NCI-H2081 (cell line): ENCODE data around the gene ZCCHC10.
"Not testable (repeated sequence)": the region's sequence is repeated elsewhere in the genome, so short reads cannot be mapped to it uniquely, and the experiment has no call there.

Experiments
- DNase-seq, 2 experiments: peaks; one replicate each; lab custom pipeline; 2025; lab: John Stamatoyannopoulos, UW

ZCCHC10 gene

DNA sequence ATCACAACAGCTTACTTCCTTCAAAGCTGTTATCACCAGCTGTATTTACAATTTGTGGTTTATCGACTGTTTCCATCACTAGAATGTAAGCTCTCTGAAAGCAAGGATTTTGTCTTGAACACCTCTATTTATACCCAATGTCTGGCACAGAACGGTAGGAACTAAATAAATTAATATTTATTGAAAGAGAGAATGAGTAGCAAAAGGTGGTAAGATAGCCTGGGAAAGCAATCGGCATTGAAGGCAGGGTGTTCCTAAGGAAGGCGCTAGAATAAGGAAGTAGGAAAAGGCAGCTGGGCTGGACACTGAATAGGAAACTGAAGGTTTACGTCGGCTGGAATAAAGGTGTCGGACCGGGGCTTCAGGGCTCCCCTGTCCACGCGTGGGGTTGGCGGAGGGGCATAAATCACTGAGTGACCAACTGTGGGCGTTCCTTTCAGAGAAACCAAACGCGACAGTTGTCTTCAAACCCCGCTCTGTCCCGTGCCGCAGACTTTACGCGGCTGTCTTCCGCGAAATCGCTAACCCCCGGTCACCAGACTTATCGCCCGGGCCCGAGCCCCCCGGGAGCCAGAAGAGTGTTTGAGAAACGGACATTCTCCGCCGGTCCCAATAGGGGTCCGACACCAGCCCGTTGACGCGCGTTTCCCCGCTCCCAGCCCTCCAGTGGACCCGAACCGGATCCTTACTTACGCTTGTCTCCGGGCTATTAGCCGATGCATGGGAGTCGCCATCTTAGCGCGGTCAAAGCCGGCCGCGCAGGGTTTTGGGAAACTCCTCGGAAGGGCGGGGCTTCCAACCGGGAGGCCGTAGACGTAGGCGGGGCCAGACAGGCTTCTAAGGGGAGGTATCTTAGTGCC, at the start of gene ZCCHC10:
Gene ZCCHC10, minus strand, starts transcription at position 746 of the 860 bp plus-strand sequence. Its CDS starts 12 bp downstream, at position 734.
- DNase-seq = peak; percentile 91 to 92

DNA sequence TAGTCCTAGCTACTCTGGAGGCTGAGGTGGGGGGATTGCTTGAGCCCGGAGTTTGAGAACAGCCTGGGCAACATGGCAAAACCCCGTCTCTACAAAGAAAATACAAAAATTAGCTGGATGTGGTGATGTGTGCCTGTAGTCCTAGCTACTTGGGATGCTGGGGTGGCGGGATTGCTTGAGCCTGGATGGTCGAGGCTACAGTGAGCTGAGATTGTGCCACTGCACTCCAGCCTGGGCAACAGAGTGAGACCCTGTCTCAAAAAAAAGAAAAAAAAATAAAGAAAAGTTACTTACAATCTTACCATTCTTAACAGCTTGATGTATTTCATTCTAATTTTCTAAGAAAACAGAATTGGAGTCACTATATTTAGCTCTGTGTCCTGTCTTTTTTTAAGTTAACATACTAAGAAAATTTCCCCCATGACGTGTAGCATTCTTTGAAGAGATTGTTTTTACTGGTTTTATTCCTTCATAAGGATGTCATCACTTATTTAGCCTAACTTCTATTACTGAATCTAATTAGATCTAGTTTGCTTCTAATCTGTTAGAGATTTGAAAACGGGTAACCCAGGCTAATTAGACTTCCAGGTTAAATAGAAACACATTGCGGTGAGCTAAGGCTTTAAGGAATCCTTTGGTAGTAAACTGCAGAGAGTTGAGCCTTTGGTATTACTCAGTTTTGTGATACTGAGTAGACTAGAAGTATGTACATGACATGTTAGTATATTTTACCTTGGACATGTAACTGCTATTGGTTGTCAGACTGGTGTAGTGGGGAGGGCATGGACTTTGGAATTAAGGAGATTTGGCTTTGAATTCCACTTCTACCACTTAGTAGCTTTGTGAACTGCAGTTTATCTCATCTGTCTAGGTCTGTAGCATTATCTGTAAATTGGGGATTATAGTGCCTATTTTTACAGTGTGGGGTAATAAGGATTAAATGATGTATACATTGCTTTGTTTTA, 49.5 kb upstream of the ZCCHC10 start:
- no peak for DNase-seq

DNA sequence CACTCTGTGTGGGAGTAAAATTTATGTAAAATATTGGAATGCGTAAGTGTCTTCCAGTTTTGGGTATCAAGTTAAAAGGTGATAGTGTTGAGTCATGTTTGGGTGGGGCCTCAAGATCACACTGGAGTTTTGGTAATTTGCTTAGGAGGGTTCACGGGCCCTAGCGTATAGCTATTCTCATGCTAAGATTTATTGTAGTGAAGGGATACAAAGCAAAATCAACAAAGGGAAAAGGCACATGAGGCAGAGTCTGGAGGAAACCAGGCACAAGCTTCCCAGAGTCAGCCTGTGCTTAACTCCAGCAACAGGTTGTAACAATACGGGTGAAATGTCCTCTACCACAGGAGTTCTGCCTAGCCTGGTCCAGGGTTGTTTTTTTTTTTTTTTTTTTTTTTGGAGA, 45.7 kb upstream of the ZCCHC10 start:
- DNase-seq = no peak

DNA sequence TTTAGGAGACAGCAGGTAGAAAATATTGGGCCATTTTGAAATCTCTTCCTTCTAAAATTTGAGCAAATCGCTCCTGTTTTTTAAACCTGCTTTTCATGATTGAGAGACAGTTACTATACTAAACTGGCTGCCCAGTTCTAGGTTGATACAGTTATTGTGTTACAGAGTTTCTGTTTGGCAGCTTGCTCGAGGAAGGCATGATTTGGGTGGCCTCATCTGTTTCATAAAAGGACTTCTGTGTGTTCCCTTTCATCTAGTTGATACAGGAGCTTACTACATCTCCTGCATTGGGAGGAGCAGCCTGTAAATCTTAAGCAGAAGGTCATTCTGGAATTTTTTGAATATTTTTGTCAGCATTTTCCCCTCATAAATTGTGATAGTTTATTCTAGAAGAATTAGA, 39.7 kb upstream of the ZCCHC10 start:
- no peak for DNase-seq

DNA sequence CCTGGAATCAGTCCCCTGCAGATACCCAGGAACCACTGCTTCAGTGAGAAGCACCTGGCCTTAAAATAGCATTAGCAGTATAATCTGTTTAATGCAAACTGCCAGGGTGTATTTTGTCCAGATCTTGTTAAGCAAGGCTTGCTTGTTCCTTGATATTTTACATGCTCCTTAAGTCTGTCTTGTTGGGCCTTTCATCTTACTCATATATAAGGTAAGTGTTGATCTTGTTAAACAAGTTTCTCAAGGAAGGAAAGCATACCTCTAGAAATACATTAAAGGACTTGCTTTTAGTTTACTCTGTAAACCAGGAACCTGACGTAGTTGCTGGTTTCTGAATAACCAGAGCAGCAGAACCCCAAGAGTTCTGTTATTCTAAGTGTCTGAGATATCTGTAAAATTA, 39.1 kb upstream of the ZCCHC10 start:
- DNase-seq = no peak

DNA sequence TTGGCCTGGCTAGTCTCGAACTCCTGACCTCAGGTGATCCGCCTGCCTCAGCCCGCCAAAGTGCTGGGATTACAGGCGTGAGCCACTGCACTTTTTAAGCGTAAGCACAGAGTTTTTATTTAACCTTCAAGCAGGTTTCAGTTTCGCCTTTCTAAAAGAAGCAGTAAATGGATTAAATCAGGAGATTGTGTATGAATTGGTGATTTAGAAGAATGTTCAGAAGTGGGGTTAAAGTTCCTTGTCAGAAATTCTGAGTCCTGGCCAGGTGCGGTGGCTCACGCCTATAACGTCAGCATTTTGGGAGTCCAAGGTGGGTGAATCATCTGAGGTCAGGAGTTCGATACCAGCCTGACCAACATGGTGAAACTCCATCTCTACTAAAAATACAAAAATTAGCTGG, 37.6 kb upstream of the ZCCHC10 start:
- DNase-seq = no peak

DNA sequence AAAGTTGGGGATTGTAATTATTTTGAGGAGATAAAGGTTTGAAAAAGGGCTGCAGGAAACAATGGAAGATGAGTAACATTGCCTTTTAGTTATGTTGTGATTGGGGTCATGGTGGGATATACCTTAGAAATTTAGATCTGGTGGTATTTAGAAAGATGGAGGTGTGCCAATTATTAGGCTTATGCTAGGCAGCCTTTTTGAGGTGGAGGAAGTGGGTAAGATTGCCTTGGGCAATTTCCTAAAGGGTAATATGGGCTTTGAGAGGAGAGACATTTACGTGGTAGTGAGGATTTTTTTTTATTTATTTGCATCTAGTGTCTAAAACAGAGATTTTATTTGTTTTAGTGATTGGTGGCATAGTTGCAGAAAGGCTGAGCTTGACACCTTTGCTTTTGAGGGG, 35.9 kb upstream of the ZCCHC10 start:
- DNase-seq = no peak

DNA sequence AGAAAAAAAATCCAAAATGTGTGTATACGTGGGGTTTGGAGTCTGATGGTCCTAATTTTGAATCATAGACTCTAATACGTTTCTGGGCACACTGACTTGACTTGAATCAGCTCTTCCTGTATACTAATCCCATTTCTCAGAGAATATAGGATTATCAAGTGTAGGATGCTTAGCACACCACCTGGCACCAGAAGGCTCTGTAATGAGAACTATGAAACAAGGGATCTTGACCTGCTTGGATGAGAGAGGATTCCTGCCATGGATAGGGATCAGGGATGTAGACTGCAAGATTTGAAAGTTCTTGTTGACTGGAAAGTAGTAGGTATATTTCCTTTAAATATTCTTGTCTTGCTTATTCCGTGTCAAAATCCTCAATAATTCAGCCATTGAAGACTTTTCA, 33.3 kb upstream of the ZCCHC10 start:
- DNase-seq = no peak

DNA sequence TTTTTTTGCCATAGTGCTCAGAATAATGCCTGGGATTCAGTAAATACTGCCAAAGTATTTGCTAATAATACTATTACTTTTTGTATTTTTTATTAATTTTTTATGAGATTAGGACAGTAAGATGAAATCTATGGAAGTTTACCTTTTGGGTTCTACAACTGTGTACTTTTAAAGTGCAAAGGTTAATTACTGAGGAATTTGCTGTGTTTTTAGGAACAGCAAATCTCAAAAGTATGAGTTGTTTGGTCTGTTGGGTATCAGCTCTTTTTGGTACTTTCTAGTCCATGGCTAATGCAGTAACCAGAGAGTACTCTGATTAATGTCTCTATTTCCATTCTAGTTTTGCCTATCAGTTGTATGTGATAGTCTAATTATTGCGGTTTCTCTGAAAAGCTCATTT, 30.5 kb upstream of the ZCCHC10 start:
- no peak for DNase-seq

DNA sequence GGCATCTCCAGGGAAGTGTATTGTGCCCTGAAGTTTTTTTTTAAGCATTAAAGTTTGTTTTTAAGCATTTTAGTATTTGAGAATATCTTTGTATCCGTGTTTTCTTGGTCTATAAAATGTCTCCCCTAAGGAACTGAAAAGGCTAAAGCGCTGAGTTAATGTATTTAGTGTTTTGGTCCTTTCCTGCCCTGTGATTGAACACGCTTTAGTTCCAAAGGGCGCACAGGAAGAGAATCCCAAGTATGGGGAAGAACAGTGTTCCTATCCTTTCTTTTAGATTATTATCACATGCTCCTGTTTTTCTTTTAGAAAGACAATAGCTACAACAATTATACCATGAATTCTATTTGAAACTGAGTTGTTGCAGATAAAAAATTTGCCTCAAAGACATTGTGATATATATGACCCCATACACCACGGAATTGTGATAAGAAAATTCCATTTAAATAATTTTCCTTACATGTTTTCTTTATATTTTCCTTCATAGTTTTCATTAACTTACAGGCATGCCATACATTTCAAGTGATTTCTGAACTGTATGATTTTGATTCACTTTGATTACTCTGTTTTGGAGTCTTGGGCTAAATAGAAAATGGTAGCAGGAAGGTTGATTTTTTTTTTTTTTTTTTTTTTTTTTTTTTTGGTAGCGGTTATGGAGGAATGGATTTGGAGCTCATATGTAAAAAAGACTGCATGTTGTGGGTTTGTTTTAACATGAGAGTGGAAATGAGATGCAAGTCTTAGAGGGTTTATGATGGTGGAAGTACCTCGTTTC, 28.5 kb upstream of the ZCCHC10 start:
- DNase-seq = no peak

DNA sequence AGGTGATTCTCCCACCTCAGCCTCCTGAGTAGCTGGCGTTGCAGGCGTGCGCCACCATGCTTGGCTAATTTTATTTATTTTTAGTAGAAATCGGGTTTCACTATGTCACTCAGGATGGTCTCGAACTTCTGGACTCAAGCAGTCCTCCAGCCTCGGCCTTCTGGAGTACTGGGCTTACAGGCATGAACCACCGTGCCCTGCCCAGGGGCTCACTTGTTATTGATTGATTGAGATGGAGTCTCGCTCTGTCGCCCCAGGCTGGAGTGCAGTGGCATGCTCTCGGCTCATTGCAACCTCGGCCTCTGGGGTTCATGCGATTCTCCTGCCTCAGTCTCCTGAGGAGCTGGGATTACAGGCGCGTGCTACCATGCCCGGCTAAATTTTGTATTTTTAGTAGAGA, 27.1 kb upstream of the ZCCHC10 start:
- no peak for DNase-seq

DNA sequence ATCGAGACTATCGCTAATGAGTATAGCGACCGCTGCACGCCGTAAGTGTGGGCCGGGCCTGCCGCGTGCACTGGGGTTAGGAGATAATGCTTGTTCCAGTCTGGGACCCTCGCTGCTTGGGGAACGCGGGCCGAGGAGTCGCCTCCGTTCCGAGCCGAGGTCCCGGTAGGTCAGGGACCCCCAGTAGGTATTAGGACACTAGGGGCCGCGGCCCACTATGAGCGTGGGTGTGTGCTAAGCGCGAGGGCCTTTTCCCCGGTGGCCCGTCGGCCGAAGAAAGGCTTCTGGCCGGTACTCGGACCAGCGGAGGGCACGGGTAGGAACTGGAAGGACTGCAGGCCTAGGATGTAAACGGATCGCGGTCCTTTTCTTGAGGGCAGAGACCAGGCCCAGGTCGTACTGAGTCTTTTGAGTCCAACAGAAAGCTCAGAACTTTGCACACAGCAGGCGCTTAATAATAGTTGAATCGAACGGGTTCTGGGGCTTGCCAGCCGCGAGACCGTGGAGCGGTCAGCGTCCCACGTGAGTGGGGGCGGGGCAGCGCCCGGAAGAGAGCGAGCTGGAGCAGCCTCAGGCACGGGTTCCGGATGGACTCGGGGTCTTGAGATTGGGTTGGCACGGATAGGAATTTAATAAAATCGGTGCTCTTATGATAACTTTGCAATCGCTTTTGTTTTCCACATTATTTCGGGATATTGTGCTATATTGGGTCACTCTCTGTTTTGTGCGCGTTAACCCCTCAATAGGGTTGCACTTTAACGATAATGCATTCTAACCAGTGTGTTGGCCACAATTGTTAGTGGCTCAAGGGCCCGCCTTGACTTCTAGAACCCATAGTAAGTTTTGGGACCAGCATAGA, 26.2 kb upstream of the ZCCHC10 start:
- DNase-seq = peak in 1 of 2 experiments; percentile 41

DNA sequence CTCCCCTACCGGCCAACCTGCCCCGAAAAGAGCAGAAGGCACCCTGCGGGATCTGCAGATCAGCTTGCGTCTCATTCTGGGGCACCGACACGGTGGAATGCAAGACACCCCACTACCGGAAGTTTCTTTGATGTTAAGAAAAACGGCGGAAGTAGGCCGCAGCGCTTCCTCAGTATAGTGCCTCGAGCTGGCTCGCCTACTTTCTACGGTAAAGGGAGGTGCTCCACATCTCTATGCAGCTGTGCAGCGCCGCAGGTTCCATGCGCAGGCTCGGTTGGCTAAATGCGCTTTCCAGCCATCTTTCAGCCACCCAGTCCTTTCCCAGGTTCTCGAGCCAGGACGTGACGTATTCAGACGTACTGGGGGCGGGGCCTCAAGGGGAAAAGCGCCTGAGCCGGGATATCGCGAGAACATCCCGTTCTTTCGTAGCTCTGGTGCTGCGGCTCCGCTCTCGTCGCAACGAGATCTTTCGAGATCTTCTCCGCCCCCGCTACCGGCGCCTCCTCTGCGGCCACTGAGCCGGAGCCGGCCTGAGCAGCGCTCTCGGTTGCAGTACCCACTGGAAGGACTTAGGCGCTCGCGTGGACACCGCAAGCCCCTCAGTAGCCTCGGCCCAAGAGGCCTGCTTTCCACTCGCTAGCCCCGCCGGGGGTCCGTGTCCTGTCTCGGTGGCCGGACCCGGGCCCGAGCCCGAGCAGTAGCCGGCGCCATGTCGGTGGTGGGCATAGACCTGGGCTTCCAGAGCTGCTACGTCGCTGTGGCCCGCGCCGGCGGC, 25.4 kb upstream of the ZCCHC10 start, which contains the start of gene HSPA4:
Gene HSPA4, plus strand, starts transcription at position 472 of the 775 bp plus-strand sequence. Its CDS starts 238 bp downstream, at position 710.
- DNase-seq = peak; percentile 95

DNA sequence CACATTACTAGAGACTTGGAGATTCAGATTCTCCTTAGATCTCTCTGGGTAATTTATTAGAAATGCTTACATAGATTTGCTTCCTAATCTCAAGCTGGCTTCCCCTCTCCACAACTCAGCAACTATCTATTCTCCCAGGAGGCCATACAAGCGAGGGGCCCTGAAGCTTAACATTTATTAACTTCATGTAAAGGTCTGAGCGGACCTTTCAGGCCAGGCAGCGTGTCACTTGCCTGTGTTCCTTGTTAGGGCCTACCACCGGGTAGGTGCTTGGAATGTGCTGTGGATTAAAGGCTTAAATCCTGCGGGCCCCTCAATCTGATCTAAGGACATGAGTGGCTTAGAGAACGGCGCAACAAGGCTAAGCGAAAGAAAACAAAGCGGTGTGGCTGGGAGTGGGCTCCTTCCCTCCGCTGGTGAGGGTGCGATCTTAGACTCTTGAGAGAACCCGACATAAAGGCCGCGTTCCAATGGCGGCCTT, 24.8 kb upstream of the ZCCHC10 start:
- no peak for DNase-seq

DNA sequence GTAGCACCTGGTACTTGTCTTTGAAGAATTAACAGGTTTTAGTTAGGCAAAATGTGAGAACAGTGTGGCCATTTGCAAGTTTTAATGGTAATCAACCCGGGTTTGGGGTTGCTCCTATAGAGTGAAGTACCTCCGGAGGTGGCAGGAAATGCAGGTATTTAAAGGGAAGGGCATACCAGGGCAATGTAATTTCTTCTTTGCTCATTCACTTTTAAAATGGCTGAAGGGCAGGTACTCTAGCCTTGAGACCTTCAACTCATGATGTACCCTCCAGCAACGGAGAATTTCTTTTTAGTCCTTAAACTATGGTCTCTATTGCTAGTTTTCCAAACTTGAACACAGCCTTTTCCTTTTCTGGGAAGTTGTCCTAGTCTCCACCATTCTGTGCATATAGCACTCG, 24.2 kb upstream of the ZCCHC10 start:
- DNase-seq = no peak

DNA sequence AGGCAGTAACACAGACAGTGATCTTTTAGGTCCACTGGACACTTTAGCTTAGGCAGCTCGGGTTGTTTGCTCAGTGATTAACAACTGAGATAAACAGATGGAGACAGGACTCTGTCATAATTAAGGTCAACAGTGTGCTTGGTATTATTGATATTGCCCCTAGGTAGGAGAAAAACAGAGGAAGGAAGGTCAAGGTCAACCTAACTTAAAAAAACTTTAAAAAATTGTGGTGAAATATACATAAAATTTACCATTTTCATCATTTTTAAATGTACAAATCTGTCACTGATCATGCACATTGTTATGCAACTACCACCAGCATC, 23.3 kb upstream of the ZCCHC10 start:
- DNase-seq = peak in 1 of 2 experiments; percentile 17

DNA sequence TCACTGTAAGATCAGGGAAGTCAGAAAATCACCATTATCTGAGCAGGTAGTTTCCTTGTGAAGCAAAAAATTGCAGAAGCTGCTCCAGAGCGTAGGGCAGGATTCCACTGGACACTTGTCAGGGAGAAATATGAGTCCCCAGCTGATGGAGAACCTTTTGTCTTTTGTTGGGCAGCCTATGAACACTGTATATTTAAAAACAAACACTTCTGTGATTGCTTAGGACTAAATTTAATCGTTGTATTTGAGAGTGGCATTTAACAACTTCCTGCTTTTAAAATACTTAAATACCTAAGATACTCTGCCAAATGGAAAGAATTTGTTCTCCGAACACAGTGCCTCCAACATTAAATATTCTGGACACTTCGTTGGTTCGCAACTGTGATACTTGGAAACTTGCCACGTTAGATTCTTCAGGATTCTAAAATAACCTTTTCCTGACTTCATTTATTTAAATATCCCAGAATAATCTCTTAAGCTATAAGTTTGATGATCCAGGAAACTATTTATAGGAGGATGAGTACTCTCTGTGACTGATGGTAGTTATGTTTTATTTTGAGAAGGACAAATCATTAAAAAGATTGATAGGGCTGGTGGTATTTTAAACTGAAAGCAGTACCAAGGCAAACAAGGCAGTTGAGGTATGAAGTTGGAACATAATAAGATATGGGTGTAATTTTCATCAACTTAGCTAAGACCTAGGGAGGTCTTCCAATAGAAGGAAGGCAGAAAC, 22.8 kb upstream of the ZCCHC10 start:
- DNase-seq = peak in 1 of 2 experiments; percentile 27

DNA sequence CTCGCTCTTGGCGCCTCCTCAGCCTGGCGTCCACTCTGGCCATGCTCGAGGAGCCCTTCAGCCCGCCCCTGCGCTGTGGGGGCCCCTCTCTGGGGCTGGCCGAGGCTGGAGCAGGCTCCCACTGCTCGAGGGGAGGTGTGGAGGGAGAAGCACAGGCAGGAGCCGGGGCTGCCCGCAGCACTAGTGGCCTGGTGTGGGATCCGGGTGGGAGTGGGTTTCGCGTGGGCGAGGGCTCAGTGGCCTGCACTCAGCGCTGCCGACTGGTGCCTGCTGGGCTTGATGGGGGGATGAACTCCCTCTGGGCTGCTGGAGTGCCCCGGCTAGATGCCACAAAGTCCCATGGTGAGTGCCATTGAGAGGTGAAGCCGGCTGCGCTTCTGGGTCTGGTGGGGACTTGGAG, 21.1 kb upstream of the ZCCHC10 start:
- DNase-seq = no peak

DNA sequence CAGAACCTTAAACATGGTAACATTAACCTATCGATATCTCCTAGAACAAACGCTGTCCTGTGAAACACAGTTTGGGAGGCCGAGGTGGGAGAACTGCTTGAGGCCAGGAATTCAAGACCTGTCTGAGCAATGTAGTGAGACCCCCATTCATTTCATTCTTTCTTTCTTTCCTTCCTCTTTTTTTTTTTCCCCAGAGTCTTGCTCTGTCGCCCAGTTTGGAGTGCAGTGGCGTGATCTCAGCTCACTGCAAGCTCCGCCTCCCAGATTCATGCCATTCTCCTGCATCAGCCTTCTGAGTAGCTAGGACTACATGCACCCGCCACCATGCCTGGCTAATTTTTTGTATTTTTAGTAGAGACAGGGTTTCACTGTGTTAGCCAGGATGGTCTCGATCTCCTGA, 20.2 kb upstream of the ZCCHC10 start:
- not testable (repeated sequence) for DNase-seq
